T-cell (primary cell): Measurements from ENCODE around the gene NACA. TPM values are rescaled to one million over a fixed set of nuclear protein-coding genes. Genes with fewer than 3 reads are reported as not detected.

Experiments used
- ATAC-seq, 4 experiments: fragments of 200-7000 bp in 3 of 4; fragments of 150-1000 bp in 1 of 4; cut with Tn5 transposase; replicated peaks in 1 of 4; 1 replicate in 3 of 4; 2 replicates in 1 of 4; pipeline ENCODE4 v1.10.0; 2021; ENCODE audit warnings: moderate library complexity in 3 of 4, mild to moderate bottlenecking in 2 of 4, moderate number of reproducible peaks in 1 of 4
- CTCF ChIA-PET, 2 donors: fragments of 300-600 bp; sonication (Branson Sonifier 250); formaldehyde crosslinking; loops; one replicate each; lab custom pipeline; 2022; ENCODE audit warnings: antibody characterized with exemption in 2 of 2; lab: Charles Lee
- POLR2A ChIA-PET, 2 donors: fragments of 300-600 bp; sonication (Branson Sonifier 250); formaldehyde crosslinking; loops; one replicate each; lab custom pipeline; 2022; ENCODE audit warnings: antibody characterized with exemption in 2 of 2; lab: Charles Lee
- DNase-seq, 35 experiments: peaks; one replicate each; pipeline versions ENCODE4 v3.0.0 to v3.0.0-alpha.2; 2013 to 2023
- H3K27ac ChIP-seq: one replicate; pipeline ENCODE4 v1.5.1; 2013; ENCODE audit warnings: low read length
- H3K27me3 ChIP-seq, 2 experiments: replicated peaks in 1 of 2; 1 replicate in 1 of 2; 2 replicates in 1 of 2; pipeline versions ENCODE4 v1.6.1 to v1.7.0; 2013; ENCODE audit warnings: low read length in 1 of 2, mixed read lengths in 1 of 2; ENCODE audit not compliant: control insufficient read depth in 2 of 2, insufficient read depth in 2 of 2; ENCODE audit errors: extremely low read depth in 1 of 2
- H3K36me3 ChIP-seq, 2 donors: 1 replicate in 1 of 2; 2 replicates in 1 of 2; pipeline versions ENCODE4 v1.6.1 to v1.7.0; 2013; ENCODE audit warnings: low read length in 1 of 2; ENCODE audit not compliant: control insufficient read depth in 2 of 2, insufficient read depth in 1 of 2; ENCODE audit errors: extremely low read depth in 1 of 2
- H3K4me1 ChIP-seq, 2 experiments: 1 replicate in 1 of 2; 2 replicates in 1 of 2; pipeline versions ENCODE4 v1.6.1 to v1.7.0; 2013; ENCODE audit warnings: low read length in 2 of 2, mixed read lengths in 1 of 2; ENCODE audit not compliant: insufficient read depth in 2 of 2, control insufficient read depth in 1 of 2; ENCODE audit errors: extremely low read depth in 1 of 2
- H3K4me3 ChIP-seq, 2 donors: 1 replicate in 1 of 2; 2 replicates in 1 of 2; pipeline versions ENCODE4 v1.5.1 to v1.7.0; 2013; ENCODE audit warnings: mild to moderate bottlenecking in 2 of 2, low read length in 1 of 2, moderate library complexity in 1 of 2; ENCODE audit not compliant: control insufficient read depth in 1 of 2; ENCODE audit errors: extremely low read depth in 1 of 2
- H3K9me3 ChIP-seq: 2 replicates; pipeline ENCODE4 v1.7.0; 2013
- H3K27ac Mint-ChIP-seq, 2 donors: one replicate each; pipeline ENCODE4 v1.8.0; 2020 to 2021; ENCODE audit warnings: mild to moderate bottlenecking in 2 of 2, mixed read lengths in 2 of 2
- H3K27me3 Mint-ChIP-seq, 2 donors: one replicate each; pipeline ENCODE4 v1.8.0; 2021 to 2022; ENCODE audit warnings: mixed read lengths in 2 of 2
- H3K36me3 Mint-ChIP-seq: one replicate; pipeline ENCODE4 v1.8.0; 2021; ENCODE audit warnings: mixed read lengths
- H3K4me1 Mint-ChIP-seq, 3 donors: one replicate each; pipeline ENCODE4 v1.8.0; 2020 to 2022; ENCODE audit warnings: mixed read lengths in 3 of 3, mild to moderate bottlenecking in 1 of 3
- H3K4me3 Mint-ChIP-seq, 3 donors: one replicate each; pipeline ENCODE4 v1.8.0; 2020 to 2022; ENCODE audit warnings: mild to moderate bottlenecking in 3 of 3, mixed read lengths in 3 of 3, moderate library complexity in 3 of 3
- H3K9me3 Mint-ChIP-seq, 3 donors: one replicate each; pipeline ENCODE4 v1.8.0; 2020 to 2022; ENCODE audit warnings: mixed read lengths in 3 of 3
- WGBS: methylation state at CpG from one replicate; pipeline ENCODE4 v1.1.5; 2013; ENCODE audit warnings: missing lambda C conversion rate; ENCODE audit not compliant: insufficient coverage; 5-methylcytosine and 5-hydroxymethylcytosine counted together
- total RNA-seq, 35 experiments: library from RNA in 6 of 35; stranded (reverse) in 6 of 35; fragments of 120-200 nt in 1 of 35; gene quantifications; one replicate each; pipeline versions ENCODE4 v1.2.1 to v1.2.4 and lab custom pipeline; 2013 to 2026

NACA gene
- total RNA-seq, 5 donors from 2014 or later (not counting 1 experiment from before 2014, with no cell fraction given): 1,098 to 1,258 (median 1,167) TPM

- no peak overlapping the region for H3K4me3 Mint-ChIP-seq
- H3K4me1 ChIP-seq: peaks cover under 1 to 7% of the 10 kb centered on the region in 2 experiments
- H3K4me1 Mint-ChIP-seq: peaks cover 2 to 3% (median 2%) of the 10 kb centered on the region in 3 donors
- H3K27me3 Mint-ChIP-seq: no peaks in the 10 kb centered on the region
- no peak overlapping the region for H3K4me3 ChIP-seq
- CTCF ChIA-PET: interaction anchor here in 1 of 2 donors (0.7 kb wide), 1 partner anchor 51 kb away, joined by 5 read pairs; no protein-coding TSS in a partner anchor
- ATAC-seq: no peak
- H3K36me3 Mint-ChIP-seq: no peaks in the 10 kb centered on the region
- WGBS: 100% methylated on average over 1 of the region's 5 CpGs
- DNase-seq: no peak
- H3K36me3 ChIP-seq: no peaks in the 10 kb centered on the region
- POLR2A ChIA-PET: interaction anchor here in 1 of 2 donors (0.6 kb wide), 1 partner anchor 24 kb away, joined by 4 read pairs; no protein-coding TSS in a partner anchor
- H3K27ac ChIP-seq: no peak overlapping the region
- no peaks in the 10 kb centered on the region for H3K9me3 ChIP-seq
- no peaks in the 10 kb centered on the region for H3K27me3 ChIP-seq
- no peak overlapping the region for H3K27ac Mint-ChIP-seq
- no peaks in the 10 kb centered on the region for H3K9me3 Mint-ChIP-seq
Observed at GRCh38 chr12:56694161-56694560, 30.9 kb downstream of the NACA start.

GRCh38 chr12:56688846-56689109, 36.3 kb downstream of the NACA start:
- CTCF ChIA-PET: interaction anchor here (0.6 to 3.0 kb wide), 7 partner anchors 37 to 570 kb away, joined by 3 to 20 read pairs (median 3); partner anchors contain the start of genes NACA (in 1 of the 2) and RBMS2 (in 1 of the 2)
- ATAC-seq (peak in 2 of 4 experiments; percentile 1 to 21), DNase-seq (peak in 6 of 35 experiments; percentile 4 to 33 (median 20))
- peak overlapping the region; percentile 99 for H3K4me3 Mint-ChIP-seq
- H3K27ac Mint-ChIP-seq: peak overlapping the region; percentile 98 to 100
- no peaks in the 10 kb centered on the region for H3K9me3 Mint-ChIP-seq
- Histone ChIP-seq H3K9me3 (no peaks in the 10 kb centered on the region), H3K36me3 (no peaks in the 10 kb centered on the region), H3K4me3 (peak overlapping the region; percentile 75 to 91), H3K4me1 (peaks cover 13 to 36% of the 10 kb centered on the region in 2 experiments), H3K27ac (peak overlapping the region; percentile 91), H3K27me3 (no peaks in the 10 kb centered on the region)
- peaks cover 23 to 46% (median 36%) of the 10 kb centered on the region in 3 donors for H3K4me1 Mint-ChIP-seq
- WGBS: 0% methylated on average over 7 of the region's 7 CpGs
- peaks cover 9% of the 10 kb centered on the region for H3K36me3 Mint-ChIP-seq
- POLR2A ChIA-PET: interaction anchor here (0.5 to 1.2 kb wide), 5 partner anchors 9 to 167 kb away, joined by 3 to 9 read pairs (median 6); partner anchors contain the start of genes NACA (in 1 of the 2) and RBMS2 (in 1 of the 2)
- no peaks in the 10 kb centered on the region for H3K27me3 Mint-ChIP-seq

DNA sequence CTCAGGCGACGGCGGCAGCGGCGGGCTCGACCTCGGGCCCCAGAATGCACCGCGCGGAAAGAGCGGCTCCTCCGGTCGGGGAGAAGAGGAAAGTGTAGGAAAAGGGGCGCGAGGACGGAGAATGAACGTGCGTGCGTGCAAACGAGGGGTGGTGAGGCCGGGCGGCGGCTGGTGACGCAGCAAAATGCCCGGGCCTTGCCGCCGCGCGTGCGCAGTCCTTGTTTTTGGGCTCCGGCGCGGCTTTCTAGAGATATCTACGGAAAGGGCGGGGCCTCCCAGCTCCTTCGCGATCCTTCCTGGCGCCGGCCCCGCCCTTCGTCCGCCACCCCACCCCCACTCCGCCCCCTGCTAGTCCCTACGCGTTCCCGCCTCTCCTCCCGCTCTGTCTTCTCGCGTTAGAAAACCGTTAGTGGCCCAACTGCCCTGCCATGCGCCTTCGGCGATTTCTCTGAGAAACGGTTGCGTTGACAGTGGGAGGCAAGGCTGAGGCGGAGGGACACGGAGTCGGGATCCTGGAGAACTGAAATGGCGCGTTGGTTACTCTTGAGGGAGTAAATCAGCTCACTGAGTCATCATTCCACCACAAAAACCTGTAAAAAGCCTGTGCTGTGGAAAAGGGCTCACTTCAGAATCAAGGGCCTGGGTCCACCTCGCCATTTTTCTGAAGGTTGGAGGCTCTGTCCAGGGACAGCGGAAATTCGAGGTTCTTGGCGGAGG, 36.8 kb downstream of the NACA start, which contains the start of gene PTGES3:
TSS of gene PTGES3 (minus strand) at position 156 of the 717 bp plus-strand sequence. CDS start 285 bp downstream, outside the sequence.
- no peaks in the 10 kb centered on the region for H3K9me3 Mint-ChIP-seq

GRCh38 chr12:56687223-56688128, 37.6 kb downstream of the NACA start:
- H3K9me3 Mint-ChIP-seq: no peaks in the 10 kb centered on the region
- Histone ChIP-seq H3K27me3 (no peaks in the 10 kb centered on the region), H3K9me3 (no peaks in the 10 kb centered on the region), H3K27ac (peak overlapping the region; percentile 91), H3K36me3 (peaks cover 0 to 2% of the 10 kb centered on the region in 2 donors), H3K4me3 (peak overlapping the region; percentile 75 to 91), H3K4me1 (peaks cover 13 to 47% of the 10 kb centered on the region in 2 experiments)
- H3K27me3 Mint-ChIP-seq: no peaks in the 10 kb centered on the region
- H3K4me3 Mint-ChIP-seq: peak overlapping the region; percentile 99
- 0% methylated on average over 59 of the region's 62 CpGs for WGBS
- ChIA-PET POLR2A (interaction anchor here (0.5 to 1.5 kb wide), 8 partner anchors 8 to 68 kb away, joined by 3 to 14 read pairs (median 5); partner anchors contain the start of gene NACA (in 1 of the 2)), CTCF (interaction anchor here (0.8 to 3.0 kb wide), 5 partner anchors 38 to 166 kb away, joined by 3 to 20 read pairs (median 5); partner anchors contain the start of genes NACA (in 1 of the 2) and RBMS2 (in 1 of the 2))
- DNase-seq: peak in 34 of 35 experiments; percentile 36 to 82 (median 56)
- H3K36me3 Mint-ChIP-seq: peaks cover 9% of the 10 kb centered on the region
- peak overlapping the region; percentile 98 to 100 for H3K27ac Mint-ChIP-seq
- H3K4me1 Mint-ChIP-seq: peaks cover 30 to 51% (median 43%) of the 10 kb centered on the region in 3 donors
- peak; percentile 49 to 64 (median 60) for ATAC-seq

More for the DNA sequence above, 36.8 kb downstream of the NACA start, which contains the start of gene PTGES3:
- Histone ChIP-seq H3K36me3 (peaks cover 0 to 2% of the 10 kb centered on the region in 2 donors), H3K4me1 (peaks cover 13 to 39% of the 10 kb centered on the region in 2 experiments), H3K9me3 (no peaks in the 10 kb centered on the region), H3K27me3 (no peaks in the 10 kb centered on the region), H3K27ac (peak within 1 kb of the TSS; percentile 91), H3K4me3 (peak within 1 kb of the TSS; percentile 75 to 91)
- DNase-seq (peak; percentile 92 to 99 (median 96)), ATAC-seq (peak; percentile 75 to 85 (median 83))
- peak within 1 kb of the TSS; percentile 99 for H3K4me3 Mint-ChIP-seq
- under 1% methylated on average over 46 of the region's 64 CpGs for WGBS
- peaks cover 23 to 48% (median 37%) of the 10 kb centered on the region in 3 donors for H3K4me1 Mint-ChIP-seq
- ChIA-PET POLR2A (interaction anchor here (0.6 to 1.5 kb wide), 8 partner anchors 8 to 167 kb away, joined by 3 to 14 read pairs (median 5); partner anchors contain the start of genes NACA (in 1 of the 2) and RBMS2 (in 1 of the 2)), CTCF (interaction anchor here (0.6 to 3.0 kb wide), 6 partner anchors 37 to 374 kb away, joined by 3 to 20 read pairs (median 4); partner anchors contain the start of genes NACA (in 1 of the 2) and RBMS2 (in 1 of the 2))
- H3K36me3 Mint-ChIP-seq: peaks cover 9% of the 10 kb centered on the region
- peak within 1 kb of the TSS; percentile 98 to 100 for H3K27ac Mint-ChIP-seq
- H3K27me3 Mint-ChIP-seq: no peaks in the 10 kb centered on the region

- WGBS: 4% methylated on average over 3 of the region's 8 CpGs
- DNase-seq (peak in 1 of 35 experiments; percentile 29), ATAC-seq (no peak)
- peak overlapping the region; percentile 67 to 75 for H3K4me3 ChIP-seq
- CTCF ChIA-PET: interaction anchor here (0.7 to 1.7 kb wide), 11 partner anchors 8 to 1161 kb away, joined by 3 to 10 read pairs (median 4); partner anchors contain the start of genes ATP5F1B (in 1 of the 2), NACA (in 1 of the 2) and RBMS2 (in 1 of the 2)
- H3K9me3 ChIP-seq: no peaks in the 10 kb centered on the region
- Mint-ChIP-seq H3K4me1 (peaks cover 48 to 64% (median 62%) of the 10 kb centered on the region in 3 donors), H3K27me3 (no peaks in the 10 kb centered on the region), H3K27ac (peak overlapping the region; percentile 98 to 100), H3K4me3 (peak overlapping the region; percentile 99), H3K36me3 (peaks cover 9% of the 10 kb centered on the region), H3K9me3 (no peaks in the 10 kb centered on the region)
- peak overlapping the region; percentile 91 for H3K27ac ChIP-seq
- H3K27me3 ChIP-seq: no peaks in the 10 kb centered on the region
- peaks cover 13 to 73% of the 10 kb centered on the region in 2 experiments for H3K4me1 ChIP-seq
- POLR2A ChIA-PET: interaction anchor here (0.6 to 1.4 kb wide), 14 partner anchors 10 to 427 kb away, joined by 3 to 8 read pairs (median 4); partner anchors contain the start of gene NACA (in 1 of the 2)
- peaks cover 2 to 9% of the 10 kb centered on the region in 2 donors for H3K36me3 ChIP-seq
Observed at GRCh38 chr12:56684745-56685359, 40.2 kb downstream of the NACA start.
